HG03060 (cell line): Measurements from ENCODE around the gene HP.

ENCODE experiments used
- ATAC-seq: cut with Tn5 transposase; IDR thresholded peaks from one replicate; pipeline ENCODE4 v1.9.1; 2021; ENCODE audit warnings: low read depth, moderate number of reproducible peaks; ENCODE audit not compliant: unreplicated experiment

Gene HP

DNA sequence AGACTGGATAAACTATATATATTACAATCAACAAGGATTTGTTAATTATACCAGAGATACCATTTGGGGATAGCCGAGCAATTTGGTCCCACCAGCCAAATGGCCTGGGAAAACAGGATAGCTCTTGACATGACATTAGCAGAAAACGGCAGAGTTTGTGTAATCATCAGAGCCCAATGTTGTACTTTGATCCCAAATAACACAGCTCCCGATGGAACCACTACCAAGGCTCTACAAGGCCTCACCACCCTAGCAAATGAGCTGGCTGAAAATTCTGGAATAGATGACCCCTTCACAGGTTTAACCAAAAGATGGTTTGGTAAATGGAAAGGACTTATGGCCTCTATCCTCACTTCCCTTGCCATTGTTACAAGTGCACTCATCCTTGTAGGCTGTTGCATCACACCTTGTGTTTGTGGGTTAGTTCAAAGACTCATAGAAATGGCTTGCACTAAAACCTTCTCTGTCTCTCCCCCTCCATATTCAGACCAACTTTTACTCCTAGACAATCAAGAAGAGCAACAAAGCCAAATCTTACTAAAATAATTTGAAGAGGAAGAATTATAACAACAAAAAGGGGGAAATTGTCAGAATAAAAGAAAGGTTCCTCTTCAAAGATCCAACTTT, 29.6 kb downstream of the HP start:
- no peak for ATAC-seq

DNA sequence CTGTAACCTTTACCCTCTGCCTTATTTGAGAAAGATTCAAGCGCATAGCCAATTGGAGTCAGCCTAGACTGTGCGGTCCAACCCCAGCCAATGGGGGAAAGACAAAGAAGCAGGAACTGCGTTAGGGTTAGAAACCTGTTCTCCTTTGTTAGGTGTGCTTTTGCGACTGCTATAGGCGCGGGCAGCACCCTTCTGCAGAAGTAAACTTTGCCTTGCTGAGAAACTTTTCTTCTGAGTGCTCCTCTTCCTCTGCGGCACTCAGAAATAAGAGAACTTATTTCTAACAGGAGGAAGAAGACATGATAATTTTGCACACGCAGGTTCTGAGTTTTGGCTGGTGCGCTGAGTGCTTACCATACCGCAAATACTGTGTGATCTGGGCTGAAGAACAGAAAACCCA, 30.1 kb downstream of the HP start:
- no peak for ATAC-seq

DNA sequence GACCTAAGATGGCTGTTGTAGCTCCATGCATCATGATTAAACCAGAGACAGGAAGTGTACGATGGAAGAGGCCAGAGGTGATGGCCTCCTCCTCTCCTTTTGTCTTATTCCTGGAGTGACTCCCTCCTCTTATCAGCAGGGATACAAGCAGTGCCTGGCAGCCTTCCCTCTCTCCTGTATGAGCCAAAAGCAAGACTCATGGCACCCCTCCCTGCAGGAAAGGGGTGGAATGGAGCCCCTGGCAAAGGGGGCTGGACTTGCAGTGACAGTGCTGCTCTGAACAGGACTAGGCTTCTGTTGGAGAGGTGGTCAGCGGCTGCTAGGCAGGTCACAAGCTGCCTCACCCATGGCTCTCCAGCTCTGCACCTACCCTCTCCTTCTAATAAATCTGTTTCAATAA, 30.7 kb downstream of the HP start:
- ATAC-seq = no peak

DNA sequence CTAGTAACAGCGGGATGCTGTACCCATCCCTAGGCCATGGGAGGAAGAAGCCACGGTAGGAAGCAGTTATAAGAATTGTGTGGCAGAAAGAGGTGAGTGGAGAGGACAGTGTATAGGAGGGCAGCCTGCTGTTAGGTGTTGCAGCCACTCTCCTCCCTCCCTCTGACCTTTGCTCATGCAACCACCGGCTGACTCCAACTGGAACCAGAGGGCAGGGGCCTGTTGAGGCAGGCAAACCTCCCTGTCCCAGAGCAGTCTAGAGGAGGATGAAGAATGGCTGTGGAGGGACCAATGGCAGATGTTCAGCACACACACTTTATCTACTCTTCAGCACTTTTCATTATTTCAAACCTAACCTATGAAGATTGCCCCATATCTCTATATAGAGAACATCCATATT, 36.9 kb downstream of the HP start:
- ATAC-seq = no peak

DNA sequence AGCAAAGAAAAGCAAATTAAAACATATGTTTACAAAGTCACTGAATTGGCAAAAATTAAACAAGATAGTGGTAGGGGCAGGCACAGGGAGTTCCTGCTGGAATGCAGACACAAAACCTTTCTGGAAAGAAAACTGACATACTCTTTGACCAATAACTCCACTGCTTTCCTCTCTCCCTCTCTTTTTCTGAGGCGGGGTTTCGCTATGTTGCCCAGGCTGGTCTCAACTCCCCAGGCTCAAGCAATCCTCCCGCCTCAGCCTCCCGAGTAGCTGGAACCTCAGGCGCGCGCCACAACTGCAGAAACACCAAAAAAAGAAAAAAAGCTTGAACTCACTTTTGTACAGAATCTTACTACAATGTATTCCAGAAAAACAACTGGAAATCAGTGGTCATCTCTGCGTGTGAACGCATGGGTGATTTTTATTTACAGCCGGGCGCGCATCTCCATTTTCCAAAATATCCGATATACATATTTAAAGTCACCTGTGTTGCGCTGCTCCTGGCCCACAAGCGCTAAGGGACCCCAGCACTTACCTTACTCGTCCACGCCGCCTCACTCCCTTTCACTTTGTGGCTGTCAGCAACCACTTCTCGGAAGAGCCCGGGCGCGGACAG, 38.6 kb downstream of the HP start:
- ATAC-seq = no peak

DNA sequence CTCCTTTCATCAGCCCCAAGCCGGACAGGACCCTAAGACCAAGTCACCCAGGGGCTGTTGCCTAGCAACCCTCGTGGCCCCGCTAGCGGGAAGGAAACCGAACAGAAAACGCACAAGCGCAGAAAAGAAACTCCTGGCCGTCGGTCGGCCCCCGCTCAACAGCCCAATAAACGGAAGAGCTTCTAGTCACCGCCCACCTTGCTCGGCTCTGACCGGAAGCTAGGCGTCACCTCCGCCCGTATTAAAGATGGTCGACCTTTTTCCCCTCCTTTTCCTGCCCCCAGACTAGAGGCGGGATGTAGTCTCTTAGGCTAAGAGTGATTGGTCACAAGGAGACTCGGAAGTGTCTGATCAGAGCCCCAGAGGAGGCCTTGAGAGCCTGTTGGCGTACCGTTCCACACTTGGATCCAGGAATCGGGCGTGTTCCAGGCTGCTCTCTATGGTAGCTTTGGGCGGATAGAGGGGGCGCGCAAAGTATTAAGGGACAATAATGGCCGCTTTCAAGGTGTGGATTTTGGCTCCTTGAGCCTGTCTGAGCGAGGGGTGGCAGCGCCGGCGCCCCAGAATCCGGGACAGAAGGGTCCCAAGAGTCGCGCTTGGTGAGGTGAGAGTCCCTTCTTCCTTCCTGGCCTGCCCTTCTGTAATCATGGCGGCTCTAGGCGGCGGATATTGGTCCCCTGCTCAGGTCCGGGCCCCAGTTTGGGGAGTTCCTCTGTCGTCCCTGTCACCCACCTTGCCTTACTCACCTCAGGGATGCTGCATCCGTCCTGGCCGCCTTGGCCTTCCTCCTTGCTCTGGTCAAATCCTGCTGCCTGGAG, 39.4 kb downstream of the HP start, which contains the start of the genes DHX38 and TXNL4B:
TSS of gene DHX38 (plus strand) at position 400 of the 818 bp plus-strand sequence. CDS start 2,311 bp downstream, outside the sequence.
TSS of gene TXNL4B (minus strand) at position 173 of the 818 bp plus-strand sequence. CDS start 2,871 bp downstream, outside the sequence.
- ATAC-seq = peak; percentile 98

DNA sequence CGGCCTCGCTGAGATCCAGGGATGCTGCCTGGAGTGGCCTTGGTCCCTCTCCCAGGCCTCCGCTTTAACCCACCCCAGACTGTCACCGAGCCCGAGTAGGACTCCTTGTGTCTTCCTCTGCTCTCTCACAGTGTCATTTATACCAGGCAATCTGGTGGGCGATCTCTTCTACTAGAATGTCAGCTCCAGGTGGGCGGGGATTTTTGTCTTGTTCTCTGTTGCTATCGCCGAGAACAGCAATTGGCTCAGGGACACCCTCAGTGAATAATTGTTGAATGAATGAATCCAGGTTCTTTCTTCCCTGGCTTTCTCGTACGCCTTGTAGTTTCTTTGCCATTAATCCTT, 39.9 kb downstream of the HP start:
- no peak for ATAC-seq

DNA sequence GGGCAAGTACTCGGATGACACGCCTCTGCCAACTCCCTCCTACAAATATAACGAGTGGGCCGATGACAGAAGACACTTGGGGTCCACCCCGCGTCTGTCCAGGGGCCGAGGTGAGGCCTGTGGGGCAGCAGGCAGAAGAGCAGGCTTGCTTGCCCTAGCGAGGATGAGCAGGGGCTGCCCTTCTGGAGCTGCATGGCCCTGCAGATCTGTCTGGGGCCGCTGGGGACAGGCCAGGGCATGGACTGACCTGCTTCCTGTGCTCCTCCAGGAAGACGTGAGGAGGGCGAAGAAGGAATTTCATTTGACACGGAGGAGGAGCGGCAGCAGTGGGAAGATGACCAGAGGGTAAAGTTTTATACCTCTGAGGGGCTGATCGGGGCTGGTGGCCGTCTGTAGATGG, 44.6 kb downstream of the HP start:
- ATAC-seq = no peak

DNA sequence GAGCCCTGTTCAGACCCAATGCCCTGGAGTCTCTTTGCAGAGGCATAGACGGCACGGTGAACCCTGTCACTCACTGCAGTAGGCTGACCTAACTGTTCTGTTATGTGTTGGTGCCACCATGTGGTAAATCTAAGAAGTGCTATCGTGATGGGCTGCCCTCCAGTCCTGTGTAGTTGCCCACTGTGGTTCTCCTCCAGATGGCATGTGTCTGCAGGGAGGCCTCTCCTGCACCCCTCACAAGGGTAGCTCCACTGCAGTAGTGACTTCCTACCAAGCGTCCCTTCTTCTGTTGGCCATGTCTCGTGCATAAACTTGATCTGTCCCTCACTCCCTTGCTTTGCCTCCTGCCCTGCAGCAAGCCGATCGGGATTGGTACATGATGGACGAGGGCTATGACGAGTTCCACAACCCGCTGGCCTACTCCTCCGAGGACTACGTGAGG, 45.1 kb downstream of the HP start:
- ATAC-seq = peak; percentile 89

DNA sequence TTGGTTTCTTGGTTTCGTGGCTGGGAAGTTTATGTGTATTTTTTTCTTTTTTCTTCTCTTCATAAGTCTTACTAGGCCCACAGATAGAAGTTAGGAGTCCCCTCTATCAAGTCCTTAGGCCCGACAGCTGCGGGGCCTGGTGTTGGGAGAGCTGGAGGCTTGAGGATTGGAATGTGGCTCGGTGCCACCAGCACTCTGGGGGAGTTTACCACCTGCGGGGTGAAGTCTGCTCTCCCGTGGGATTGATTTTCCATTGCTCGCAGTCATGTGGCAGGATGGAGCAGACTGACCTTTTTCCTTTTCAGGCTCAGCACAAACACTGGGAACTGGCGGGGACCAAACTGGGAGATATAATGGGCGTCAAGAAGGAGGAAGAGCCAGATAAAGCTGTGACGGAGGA, 46.9 kb downstream of the HP start:
- ATAC-seq = no peak

DNA sequence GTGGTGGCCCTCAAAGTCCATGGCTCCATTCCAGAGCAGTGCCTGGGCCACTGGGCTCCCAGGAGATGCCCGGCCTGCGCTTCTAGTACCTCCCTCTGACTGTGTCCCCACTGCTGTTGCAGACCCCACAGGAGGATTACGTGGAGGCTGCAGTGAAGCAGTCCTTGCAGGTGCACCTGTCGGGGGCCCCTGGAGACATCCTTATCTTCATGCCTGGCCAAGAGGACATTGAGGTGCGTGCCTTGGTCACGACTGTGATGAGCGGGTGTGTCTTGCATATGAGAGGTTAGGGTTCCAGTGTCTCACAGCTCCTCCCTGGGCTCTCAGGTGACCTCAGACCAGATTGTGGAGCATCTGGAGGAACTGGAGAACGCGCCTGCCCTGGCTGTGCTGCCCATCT, 50.6 kb downstream of the HP start:
- no peak for ATAC-seq

DNA sequence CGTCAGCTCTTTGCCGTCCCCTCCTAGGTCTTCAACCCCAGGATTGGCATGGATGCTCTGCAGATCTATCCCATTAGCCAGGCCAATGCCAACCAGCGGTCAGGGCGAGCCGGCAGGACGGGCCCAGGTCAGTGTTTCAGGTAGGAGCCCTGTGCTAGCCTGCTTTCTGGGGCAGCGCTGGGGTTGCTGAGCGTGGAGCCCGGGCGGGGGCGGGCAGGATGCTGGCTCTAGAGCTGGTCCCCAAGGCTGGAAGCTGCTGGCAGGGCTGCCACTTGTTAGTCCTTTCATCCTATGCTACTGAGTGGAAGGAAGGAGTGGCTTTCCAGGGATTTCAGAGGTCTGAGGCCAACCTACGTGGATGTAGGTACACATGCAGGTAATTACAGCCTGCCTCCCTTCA, 51.7 kb downstream of the HP start:
- ATAC-seq = no peak

DNA sequence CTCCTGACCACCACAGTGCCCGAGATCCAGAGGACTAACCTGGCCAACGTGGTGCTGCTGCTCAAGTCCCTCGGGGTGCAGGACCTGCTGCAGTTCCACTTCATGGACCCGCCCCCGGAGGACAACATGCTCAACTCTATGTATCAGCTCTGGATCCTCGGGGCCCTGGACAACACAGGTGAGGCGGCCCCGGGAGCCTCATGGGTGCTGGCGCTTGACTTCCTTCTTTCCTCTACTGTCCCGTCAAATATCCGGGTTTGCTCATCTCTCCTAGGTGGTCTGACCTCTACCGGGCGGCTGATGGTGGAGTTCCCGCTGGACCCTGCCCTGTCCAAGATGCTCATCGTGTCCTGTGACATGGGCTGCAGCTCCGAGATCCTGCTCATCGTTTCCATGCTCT, 53.1 kb downstream of the HP start:
- ATAC-seq = no peak

DNA sequence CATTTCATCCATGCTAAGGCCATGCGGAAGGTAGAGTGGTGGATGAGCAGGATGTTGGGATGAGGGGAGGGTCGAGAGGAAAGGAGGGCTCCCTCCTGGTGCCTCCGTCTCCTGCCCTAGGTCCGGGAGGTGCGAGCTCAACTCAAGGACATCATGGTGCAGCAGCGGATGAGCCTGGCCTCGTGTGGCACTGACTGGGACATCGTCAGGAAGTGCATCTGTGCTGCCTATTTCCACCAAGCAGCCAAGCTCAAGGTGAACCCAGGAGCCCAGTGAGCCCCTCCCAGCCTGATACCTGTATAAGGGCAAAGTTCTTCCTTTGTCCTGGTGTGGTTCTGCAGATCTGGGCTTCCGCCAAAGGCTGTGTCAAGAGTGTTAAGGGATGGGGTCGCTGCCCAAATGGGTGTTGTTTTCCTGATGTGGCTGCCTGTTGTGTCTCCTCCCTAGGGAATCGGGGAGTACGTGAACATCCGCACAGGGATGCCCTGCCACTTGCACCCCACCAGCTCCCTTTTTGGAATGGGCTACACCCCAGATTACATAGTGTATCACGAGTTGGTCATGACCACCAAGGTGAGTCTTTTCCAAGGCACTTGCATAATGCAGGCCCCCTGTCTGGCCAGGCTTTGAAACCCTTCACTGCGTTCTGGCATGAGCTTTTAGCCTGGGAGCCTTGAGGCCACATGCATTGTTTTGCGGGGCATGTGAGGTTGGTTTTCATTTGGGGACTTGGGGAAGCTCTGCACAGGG, 54.2 kb downstream of the HP start:
- ATAC-seq = no peak

DNA sequence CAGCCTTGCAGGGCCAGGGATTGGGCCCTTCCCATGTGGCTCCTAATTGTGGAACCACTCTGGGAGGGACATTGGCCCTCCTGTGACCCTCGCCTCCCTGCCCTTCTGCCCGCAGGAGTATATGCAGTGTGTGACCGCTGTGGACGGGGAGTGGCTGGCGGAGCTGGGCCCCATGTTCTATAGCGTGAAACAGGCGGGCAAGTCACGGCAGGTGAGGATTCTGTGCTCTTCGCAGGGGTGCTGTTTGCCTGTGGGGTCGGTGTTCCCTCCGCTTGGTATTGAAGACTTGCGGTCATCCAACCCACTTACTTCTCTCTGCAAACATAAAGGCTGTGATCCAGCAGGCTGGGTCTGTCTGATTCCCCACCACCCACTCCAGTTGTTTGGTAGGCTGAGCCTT, 55.0 kb downstream of the HP start:
- no peak for ATAC-seq

DNA sequence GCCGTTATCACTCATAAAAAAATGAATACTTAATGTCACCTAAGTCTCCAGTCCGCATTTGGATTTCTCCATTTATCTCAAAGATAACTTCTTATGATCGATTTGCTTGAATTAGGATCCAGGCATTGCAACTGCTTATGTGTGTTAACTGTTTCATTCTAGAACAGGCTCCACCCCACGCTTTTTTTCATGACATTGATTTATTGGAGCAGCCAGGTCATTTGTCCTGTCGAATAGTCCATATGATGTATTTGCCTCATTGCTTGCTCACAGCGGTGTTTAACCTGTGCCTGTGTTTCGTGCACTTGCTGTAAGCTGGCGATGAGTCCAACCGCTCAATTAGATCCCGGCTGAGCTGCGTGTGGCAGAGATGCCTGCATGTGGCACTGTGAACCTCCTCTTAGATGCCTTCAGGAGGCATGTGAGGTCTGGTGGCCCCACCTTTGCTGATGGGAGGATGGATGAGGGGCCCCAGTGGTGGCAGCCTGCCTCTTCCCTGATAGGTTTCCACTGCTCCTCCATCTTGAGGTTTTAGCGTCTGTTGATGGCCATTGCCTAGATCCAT, 55.7 kb downstream of the HP start:
- no peak for ATAC-seq
